ENCODE results near the gene SHC1.

- TF ChIP-seq POLR2A (IDR thresholded peaks at IDR 0.05) (no peak), CTCF (IDR thresholded peaks at IDR 0.05) (no peak)
Measured at GRCh38 chr1:155016231-155016831, 45.8 kb upstream of the SHC1 start.

Measured in prostate gland (tissue), 2 donors.